Dendritic cell treated with granulocyte-macrophage colony-stimulating factor and Interleukin-4, amounts not matched to agents 40 ng/mL and 50 ng/mL, for 4 days (primary cell): ENCODE results near the gene GEMIN2.
"Not testable (repeated sequence)": the region's sequence is repeated elsewhere in the genome, so short reads cannot be mapped to it uniquely, and the experiment has no call there.

Experiments
- H3K27ac Mint-ChIP-seq: one replicate; pipeline ENCODE4 v1.8.0; 2022; ENCODE audit warnings: mild to moderate bottlenecking, mixed read lengths
- H3K27me3 Mint-ChIP-seq: one replicate; pipeline ENCODE4 v1.8.0; 2022; ENCODE audit warnings: mild to moderate bottlenecking, mixed read lengths
- H3K36me3 Mint-ChIP-seq: one replicate; pipeline ENCODE4 v1.8.0; 2022; ENCODE audit warnings: low read depth, mixed read lengths
- H3K4me1 Mint-ChIP-seq: one replicate; pipeline ENCODE4 v1.8.0; 2022; ENCODE audit warnings: low read depth, mixed read lengths
- H3K4me3 Mint-ChIP-seq: one replicate; pipeline ENCODE4 v1.8.0; 2022; ENCODE audit warnings: mild to moderate bottlenecking, moderate library complexity, mixed read lengths
- H3K9me3 Mint-ChIP-seq: one replicate; pipeline ENCODE4 v1.8.0; 2022; ENCODE audit warnings: mixed read lengths
- intact Hi-C: fragments of 100-400 bp; cut with micrococcal nuclease; formaldehyde crosslinking; loops from one replicate; pipeline ENCODE4 v1.15.0; 2022

GEMIN2 gene

GRCh38 chr14:39143226-39143625 is 29.1 kb downstream of the GEMIN2 start:
- H3K27ac Mint-ChIP-seq, H3K4me3 Mint-ChIP-seq, H3K4me1 Mint-ChIP-seq, intact Hi-C loops, H3K9me3 Mint-ChIP-seq, H3K27me3 Mint-ChIP-seq: not testable (repeated sequence)
- H3K36me3 Mint-ChIP-seq, result peaks cover 80% of the 10 kb centered on the region

GRCh38 chr14:39145266-39145966 is 31.3 kb downstream of the GEMIN2 start:
- H3K4me3 Mint-ChIP-seq, result no peak overlapping the region
- intact Hi-C loops, result no loop called here
- peaks cover 77% of the 10 kb centered on the region for H3K36me3 Mint-ChIP-seq
- H3K9me3 Mint-ChIP-seq, result peaks cover 9% of the 10 kb centered on the region
- no peak overlapping the region for H3K27ac Mint-ChIP-seq
- no peaks in the 10 kb centered on the region for H3K27me3 Mint-ChIP-seq
- peaks cover 6% of the 10 kb centered on the region for H3K4me1 Mint-ChIP-seq

- intact Hi-C loops, result no loop called here
- H3K9me3 Mint-ChIP-seq, result no peaks in the 10 kb centered on the region
- no peaks in the 10 kb centered on the region for H3K4me1 Mint-ChIP-seq
- peaks cover 72% of the 10 kb centered on the region for H3K36me3 Mint-ChIP-seq
- H3K27ac Mint-ChIP-seq, result no peak overlapping the region
- no peaks in the 10 kb centered on the region for H3K27me3 Mint-ChIP-seq
- no peak overlapping the region for H3K4me3 Mint-ChIP-seq
Observed at GRCh38 chr14:39154594-39155189, 40.6 kb downstream of the GEMIN2 start.

- Mint-ChIP-seq H3K9me3 (no peaks in the 10 kb centered on the region), H3K4me1 (peaks cover 5% of the 10 kb centered on the region), H3K36me3 (peaks cover 77% of the 10 kb centered on the region), H3K27me3 (no peaks in the 10 kb centered on the region), H3K4me3 (no peak overlapping the region), H3K27ac (no peak overlapping the region)
- intact Hi-C loops, result no loop called here
Observed at GRCh38 chr14:39157491-39157890, 43.4 kb downstream of the GEMIN2 start.

- no peak overlapping the region for H3K4me3 Mint-ChIP-seq
Observed at GRCh38 chr14:39158222-39158858, 44.2 kb downstream of the GEMIN2 start.

DNA sequence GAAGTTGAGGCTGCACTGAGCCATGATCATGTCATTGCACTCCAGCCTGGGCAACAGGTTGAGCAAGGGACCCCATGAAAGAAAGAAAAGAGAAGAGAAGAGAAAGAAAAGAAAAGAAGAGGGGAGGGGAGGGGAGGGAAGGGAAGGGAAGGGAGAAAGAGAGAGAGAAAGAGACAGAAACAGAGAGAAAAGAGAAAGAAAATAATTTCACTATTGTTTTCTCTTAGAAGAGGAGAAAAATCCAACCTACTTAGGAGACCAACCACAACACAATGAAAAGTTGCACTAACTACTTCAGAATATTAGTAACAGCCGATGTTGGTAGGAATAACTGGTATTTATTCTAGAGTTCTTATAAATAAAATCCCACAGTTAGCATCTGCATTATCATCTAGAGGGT is 46.4 kb downstream of the GEMIN2 start:
- no peak overlapping the region for H3K4me3 Mint-ChIP-seq
- intact Hi-C loops, result no loop called here
- no peak overlapping the region for H3K27ac Mint-ChIP-seq
- no peaks in the 10 kb centered on the region for H3K27me3 Mint-ChIP-seq
- H3K9me3 Mint-ChIP-seq, result no peaks in the 10 kb centered on the region
- peaks cover 12% of the 10 kb centered on the region for H3K4me1 Mint-ChIP-seq
- H3K36me3 Mint-ChIP-seq, result peaks cover 78% of the 10 kb centered on the region

More at GRCh38 chr14:39158222-39158858, 44.2 kb downstream of the GEMIN2 start:
- Mint-ChIP-seq H3K27ac (no peak overlapping the region), H3K4me1 (peaks cover 5% of the 10 kb centered on the region), H3K36me3 (peaks cover 77% of the 10 kb centered on the region), H3K27me3 (no peaks in the 10 kb centered on the region), H3K9me3 (no peaks in the 10 kb centered on the region)
- intact Hi-C loops, result no loop called here

GRCh38 chr14:39167797-39168320 is 53.7 kb downstream of the GEMIN2 start:
- H3K9me3 Mint-ChIP-seq, H3K27me3 Mint-ChIP-seq, intact Hi-C loops, H3K4me3 Mint-ChIP-seq: not testable (repeated sequence)
- Mint-ChIP-seq H3K36me3 (peaks cover 56% of the 10 kb centered on the region), H3K27ac (peak overlapping the region; percentile 7), H3K4me1 (peaks cover 27% of the 10 kb centered on the region)

- H3K27me3 Mint-ChIP-seq, result no peaks in the 10 kb centered on the region
- peak overlapping the region; percentile 38 for H3K4me3 Mint-ChIP-seq
- intact Hi-C loops, result no loop called here
- peaks cover 27% of the 10 kb centered on the region for H3K4me1 Mint-ChIP-seq
- peaks cover 49% of the 10 kb centered on the region for H3K36me3 Mint-ChIP-seq
- no peaks in the 10 kb centered on the region for H3K9me3 Mint-ChIP-seq
- peak overlapping the region; percentile 7 for H3K27ac Mint-ChIP-seq
Observed at GRCh38 chr14:39168591-39168990, 54.5 kb downstream of the GEMIN2 start.

DNA sequence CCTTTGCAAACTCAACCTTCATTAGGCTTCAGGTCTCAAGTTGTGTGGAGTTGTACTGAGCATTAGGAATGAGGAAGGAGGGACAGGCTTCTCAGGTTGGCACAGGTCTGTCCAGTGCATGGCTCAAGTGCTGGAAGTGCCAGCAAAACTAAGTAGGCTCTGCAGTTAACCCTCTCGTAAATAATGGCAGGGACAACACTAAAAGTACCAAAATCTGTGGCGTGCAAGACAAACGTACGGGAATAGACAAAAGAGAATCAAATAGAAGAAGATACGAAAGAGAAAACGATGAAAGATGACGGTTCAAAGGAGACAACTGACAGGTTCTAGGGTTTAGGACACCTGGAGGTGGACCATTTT is 55.4 kb downstream of the GEMIN2 start:
- intact Hi-C loops, result no loop called here
- Mint-ChIP-seq H3K27me3 (no peaks in the 10 kb centered on the region), H3K4me1 (peaks cover 21% of the 10 kb centered on the region), H3K9me3 (no peaks in the 10 kb centered on the region), H3K4me3 (peak overlapping the region; percentile 96), H3K27ac (peak overlapping the region; percentile 97), H3K36me3 (peaks cover 42% of the 10 kb centered on the region)

DNA sequence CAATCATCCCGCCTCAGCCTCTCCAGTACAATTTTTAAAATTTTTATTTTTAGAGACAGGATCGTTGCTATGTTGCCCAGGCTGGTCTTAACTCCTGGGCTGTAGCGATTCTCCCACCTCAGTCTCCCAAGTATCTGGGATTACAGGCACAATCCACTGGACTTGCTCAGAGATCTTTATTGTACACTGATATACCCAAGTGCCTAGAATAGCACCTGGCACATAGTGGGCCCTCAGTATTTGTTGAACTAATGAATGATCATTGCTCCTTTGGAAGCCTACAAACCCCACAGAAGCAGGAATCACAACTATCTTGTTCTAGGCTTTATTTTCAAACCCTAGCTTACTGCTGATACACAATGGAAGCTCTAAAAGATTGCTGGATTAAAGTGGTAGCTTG is 59.1 kb downstream of the GEMIN2 start:
- Mint-ChIP-seq H3K4me1 (peaks cover 24% of the 10 kb centered on the region), H3K27ac (peak overlapping the region; percentile 95), H3K4me3 (no peak overlapping the region), H3K9me3 (no peaks in the 10 kb centered on the region), H3K27me3 (no peaks in the 10 kb centered on the region), H3K36me3 (peaks cover 48% of the 10 kb centered on the region)
- intact Hi-C loops, result no loop called here

- no peaks in the 10 kb centered on the region for H3K27me3 Mint-ChIP-seq
- intact Hi-C loops, result loop anchor here (1.0 to 2.0 kb wide), 2 partner anchors 92 to 257 kb away; partner anchors contain the start of gene FBXO33
- peak within 1 kb of the TSS; percentile 92 for H3K4me3 Mint-ChIP-seq
- H3K27ac Mint-ChIP-seq, result peak within 1 kb of the TSS; percentile 95
- H3K4me1 Mint-ChIP-seq, result peaks cover 21% of the 10 kb centered on the region
- peaks cover 56% of the 10 kb centered on the region for H3K36me3 Mint-ChIP-seq
- no peaks in the 10 kb centered on the region for H3K9me3 Mint-ChIP-seq
Observed at GRCh38 chr14:39174560-39175444, 60.7 kb downstream of the GEMIN2 start, which contains the start of gene PNN. TSS of gene PNN (plus strand) at chr14:39175254. CDS start at chr14:39175280, 26 bp downstream.

DNA sequence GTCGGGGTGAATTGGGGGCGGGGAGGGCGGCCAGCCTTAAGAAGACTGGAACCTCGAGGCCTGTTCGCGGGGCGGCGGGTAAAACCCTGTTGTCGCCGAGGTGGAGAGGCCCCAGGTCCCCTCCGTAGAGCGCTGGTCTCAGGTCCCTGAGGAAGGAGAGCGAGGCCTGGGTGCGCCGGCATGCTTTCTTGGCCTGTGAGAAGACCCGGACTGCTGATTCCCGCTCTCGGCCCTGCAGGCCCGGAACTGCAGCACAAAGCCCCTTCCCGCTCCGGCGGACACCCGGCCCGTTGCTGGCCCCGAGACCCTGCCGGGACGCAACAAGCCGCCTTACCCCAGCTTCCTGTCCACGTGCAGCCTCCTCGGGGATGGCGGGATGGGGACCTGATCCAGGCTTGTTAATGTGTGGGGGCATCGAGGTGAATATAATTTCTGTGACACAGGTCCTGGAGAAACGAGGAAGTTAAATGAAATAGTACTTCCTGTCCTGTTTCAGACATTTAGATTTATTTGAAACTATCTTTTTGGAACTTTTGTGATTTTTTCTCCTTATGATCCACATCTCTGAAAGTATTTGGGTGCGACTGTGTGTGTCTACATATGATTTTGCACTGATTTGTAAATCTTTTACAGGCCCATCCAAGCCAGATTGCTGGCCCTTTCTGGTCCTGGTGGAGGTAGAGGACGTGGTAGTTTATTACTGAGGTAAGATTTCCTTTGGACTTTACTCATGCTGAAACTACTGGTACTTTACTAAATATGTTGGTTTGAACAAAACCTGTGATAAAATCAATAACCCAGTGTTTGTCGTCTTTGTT is 61.5 kb downstream of the GEMIN2 start:
- Mint-ChIP-seq H3K36me3 (peaks cover 51% of the 10 kb centered on the region), H3K4me3 (peak overlapping the region; percentile 92), H3K4me1 (peaks cover 21% of the 10 kb centered on the region), H3K9me3 (no peaks in the 10 kb centered on the region), H3K27me3 (no peaks in the 10 kb centered on the region), H3K27ac (peak overlapping the region; percentile 95)
- intact Hi-C loops, result loop anchor here (1.0 to 2.0 kb wide), 2 partner anchors 91 to 257 kb away; partner anchors contain the start of gene FBXO33
